ENCODE results near the gene RYR3.

Gene RYR3

DNA sequence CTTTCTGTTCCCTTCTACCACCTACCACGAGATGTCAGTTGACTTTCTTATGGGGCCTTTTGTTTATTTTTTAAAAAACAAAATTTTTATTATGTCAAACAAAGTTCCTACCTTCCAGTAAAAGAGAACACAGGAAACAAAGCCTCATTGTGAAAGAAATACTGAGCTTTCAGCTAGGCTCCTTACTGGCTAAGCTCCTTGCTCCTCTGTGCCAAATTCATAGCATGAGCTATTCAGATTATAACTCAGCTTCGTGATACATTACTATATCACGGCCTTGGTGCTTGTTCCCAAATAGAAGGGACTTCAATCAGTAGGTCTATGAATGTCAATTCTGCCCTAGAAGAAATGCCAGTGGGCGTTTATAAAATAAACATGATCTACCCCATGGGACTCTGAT lies 511.7 kb downstream of the RYR3 start:
- DNase-seq (ENCODE audit: low spot score) (no peak), FAIRE-seq (no peak)

DNA sequence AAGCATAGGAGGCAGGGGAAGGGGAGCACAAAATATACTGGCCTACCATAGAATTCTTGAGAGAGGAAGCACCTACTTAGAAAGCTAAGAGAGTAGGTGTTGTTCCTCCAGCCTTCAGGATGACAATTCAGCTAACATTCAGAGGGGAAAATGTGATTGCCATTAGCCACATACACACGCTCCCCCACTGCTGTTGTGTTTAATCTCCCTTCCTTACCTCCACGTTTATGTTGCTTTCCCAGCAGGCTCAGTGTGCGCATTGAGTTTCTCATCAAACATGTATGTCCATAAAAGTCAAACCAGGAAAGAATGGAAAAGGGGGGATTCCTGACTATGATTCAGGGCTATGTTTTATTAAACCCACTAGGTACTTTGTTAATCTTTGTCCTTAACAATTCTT lies 512.4 kb downstream of the RYR3 start:
- DNase-seq (ENCODE audit: low spot score) = no peak
- FAIRE-seq = no peak

DNA sequence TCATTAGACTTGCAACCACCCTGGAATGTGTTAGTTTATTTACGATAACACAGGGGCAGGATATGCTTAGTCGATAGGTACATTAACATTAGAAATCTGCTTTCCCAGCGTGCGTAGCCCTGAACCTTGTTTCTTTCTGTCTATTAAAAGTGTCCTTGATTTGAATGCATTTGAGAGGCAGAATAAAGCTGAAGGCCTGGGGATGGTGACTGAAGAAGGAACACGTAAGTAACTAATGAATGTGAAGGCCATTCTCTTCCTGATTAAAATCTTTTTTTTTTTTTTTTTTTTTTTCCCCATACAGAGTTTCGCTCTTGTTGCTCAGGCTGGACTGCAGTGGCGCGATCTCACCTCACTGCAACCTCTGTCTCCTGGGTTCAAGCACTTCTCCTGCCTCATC lies 514.7 kb downstream of the RYR3 start:
- FAIRE-seq (no peak), DNase-seq (ENCODE audit: low spot score) (no peak)

DNA sequence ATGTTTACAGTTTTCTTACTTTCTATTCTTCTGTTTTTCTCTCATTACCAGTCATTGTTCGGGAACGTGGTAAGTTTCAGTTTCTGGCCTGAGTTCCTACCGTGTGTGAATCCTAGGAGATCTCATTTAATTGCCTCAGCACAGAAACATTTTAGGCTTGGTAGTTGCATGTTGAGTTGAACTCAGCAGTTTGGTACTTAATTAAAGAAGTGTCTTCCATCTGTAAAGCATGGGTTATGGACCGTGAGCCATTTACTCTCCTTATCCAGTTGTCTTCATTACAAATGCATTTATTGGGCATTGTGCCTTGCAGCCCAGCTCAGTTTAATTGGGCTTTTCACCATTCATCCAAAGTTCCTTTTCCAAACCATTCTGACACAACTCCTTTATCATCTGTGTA lies 515.4 kb downstream of the RYR3 start:
- FAIRE-seq = no peak
- DNase-seq (ENCODE audit: low spot score) = no peak

DNA sequence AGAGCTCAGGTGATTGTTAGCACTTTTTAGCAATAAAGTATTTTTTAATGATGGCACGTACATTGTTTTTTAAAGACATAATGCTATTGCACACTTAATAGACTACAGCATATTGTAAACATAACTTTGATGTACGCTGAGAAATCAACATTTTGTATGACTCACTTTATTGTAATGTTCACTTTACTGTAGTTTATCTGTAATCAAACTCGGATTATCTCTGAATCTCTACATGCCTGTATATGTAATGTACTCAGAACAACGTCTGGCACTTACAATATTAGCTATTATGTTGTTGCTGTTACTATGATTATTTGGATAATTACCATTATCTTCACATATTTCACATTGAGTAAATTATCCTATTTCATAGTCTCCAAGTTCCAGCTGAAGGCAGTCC lies 519.6 kb downstream of the RYR3 start:
- FAIRE-seq (no peak), DNase-seq (ENCODE audit: low spot score) (no peak)

GRCh38 chr15:33831646-33832045 lies 520.9 kb downstream of the RYR3 start:
- FAIRE-seq (no peak), DNase-seq (ENCODE audit: low spot score) (no peak)

GRCh38 chr15:33834892-33835743 lies 524.4 kb downstream of the RYR3 start:
- DNase-seq (ENCODE audit: low spot score) = no peak
- FAIRE-seq = no peak

GRCh38 chr15:33837294-33837693 lies 526.5 kb downstream of the RYR3 start:
- DNase-seq (ENCODE audit: low spot score) (no peak), FAIRE-seq (no peak)

DNA sequence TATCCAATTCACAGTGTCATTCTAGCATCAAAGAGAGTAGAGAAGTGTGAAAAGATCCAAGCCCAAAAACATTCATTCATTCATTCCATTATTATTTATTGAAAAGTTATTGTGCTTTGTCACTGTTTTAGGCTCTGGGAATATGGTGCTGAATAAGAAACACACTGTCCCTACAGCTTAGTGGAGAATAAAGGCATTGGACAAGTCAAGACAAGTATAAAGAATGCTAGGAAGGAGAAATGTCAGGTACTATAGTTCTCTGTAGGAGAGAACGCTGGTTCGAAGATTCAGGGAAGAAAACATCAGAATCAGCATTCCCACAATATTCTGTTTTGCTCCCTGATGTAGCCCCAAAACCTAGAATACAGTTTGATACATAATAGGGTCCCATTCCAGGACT lies 528.8 kb downstream of the RYR3 start:
- FAIRE-seq = no peak
- DNase-seq (ENCODE audit: low spot score) = no peak

- no peak for FAIRE-seq
These were observed 529.8 kb downstream of the RYR3 start for GRCh38 chr15:33840615-33841014.

DNA sequence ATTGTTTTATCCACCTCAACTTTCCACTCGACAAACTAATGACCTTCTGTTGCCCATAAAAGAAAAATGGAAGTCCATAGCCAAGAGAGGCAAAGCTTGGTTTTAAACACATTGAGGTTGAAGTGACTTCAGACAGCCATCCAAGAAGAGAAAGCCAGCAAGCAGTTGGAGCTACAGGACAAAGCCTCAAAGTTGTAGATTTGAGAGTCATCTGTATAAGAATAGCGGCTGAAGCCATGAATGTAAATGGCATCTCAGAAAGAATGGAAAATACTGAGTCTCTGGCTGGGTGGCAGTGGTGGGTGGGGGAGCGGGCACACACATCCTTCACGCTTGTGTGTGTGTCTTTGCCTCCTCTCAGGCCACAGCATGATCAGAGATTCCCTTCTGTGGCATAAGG lies 533.4 kb downstream of the RYR3 start:
- DNase-seq (ENCODE audit: low spot score) (no peak), FAIRE-seq (no peak)

More at GRCh38 chr15:33840615-33841014, 529.8 kb downstream of the RYR3 start:
- no peak for DNase-seq (ENCODE audit: low spot score)

DNA sequence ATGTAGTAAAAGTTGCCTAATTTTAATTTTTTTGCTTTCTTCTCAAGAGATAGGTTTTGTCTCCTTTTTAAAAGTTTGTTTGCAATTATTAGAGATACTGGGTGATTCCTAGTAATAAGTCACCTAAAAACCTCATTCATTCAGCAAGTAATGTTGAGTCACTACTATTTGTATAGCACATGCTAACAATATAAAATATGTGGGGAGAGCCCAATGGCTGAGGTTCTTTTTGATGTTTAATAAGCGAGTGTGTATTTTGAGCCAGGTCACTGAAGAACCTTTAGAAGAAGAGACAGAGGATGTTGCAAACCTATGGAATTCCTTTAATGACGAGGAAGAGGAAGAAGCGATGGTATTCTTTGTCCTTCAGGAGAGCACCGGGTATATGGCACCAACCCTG lies 533.8 kb downstream of the RYR3 start:
- DNase-seq (ENCODE audit: low spot score) (no peak), FAIRE-seq (no peak)

DNA sequence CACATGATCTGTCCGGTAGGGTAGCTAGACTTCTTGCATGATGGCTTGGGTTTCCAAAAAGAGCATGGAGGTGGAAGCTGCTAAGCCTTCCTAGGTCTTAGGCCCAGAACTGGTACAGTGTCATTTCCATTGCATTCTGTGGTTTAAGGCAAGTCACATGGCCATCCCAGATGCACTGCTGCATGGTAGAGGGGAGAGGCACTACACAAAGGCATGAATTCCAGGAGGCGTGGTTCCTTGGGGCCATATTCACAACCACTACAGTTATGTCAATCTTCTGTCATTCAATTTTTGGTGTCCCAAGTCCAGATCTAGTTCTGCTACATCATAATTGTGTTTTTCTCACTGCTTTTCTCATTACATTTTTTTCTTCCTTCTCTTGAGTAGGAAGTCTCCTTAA lies 535.4 kb downstream of the RYR3 start:
- DNase-seq (ENCODE audit: low spot score) (no peak), FAIRE-seq (no peak)

DNA sequence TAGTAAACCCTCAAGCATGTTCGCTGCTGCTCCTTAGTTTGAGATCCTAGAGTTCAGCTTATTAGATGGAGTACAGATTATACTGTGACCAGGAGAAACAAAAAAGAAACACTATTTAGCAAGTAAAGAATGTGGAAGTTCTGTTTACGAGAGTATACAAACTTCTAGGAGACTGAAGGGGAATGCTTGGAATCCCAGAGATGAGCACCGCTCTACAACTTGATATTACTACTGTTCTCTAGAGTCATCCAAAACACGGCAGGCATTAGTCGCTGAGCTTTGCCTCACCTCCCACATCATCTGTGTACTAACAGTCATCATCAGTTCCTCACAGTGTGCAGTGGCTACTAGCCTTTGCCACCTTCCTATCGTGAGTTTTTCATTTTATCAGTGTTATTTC lies 536.1 kb downstream of the RYR3 start:
- DNase-seq (ENCODE audit: low spot score) = no peak
- no peak for FAIRE-seq

GRCh38 chr15:33848011-33848410 lies 537.2 kb downstream of the RYR3 start:
- no peak for DNase-seq (ENCODE audit: low spot score)
- FAIRE-seq = no peak

GRCh38 chr15:33851079-33851478 lies 540.3 kb downstream of the RYR3 start:
- FAIRE-seq (no peak), DNase-seq (ENCODE audit: low spot score) (no peak)

DNA sequence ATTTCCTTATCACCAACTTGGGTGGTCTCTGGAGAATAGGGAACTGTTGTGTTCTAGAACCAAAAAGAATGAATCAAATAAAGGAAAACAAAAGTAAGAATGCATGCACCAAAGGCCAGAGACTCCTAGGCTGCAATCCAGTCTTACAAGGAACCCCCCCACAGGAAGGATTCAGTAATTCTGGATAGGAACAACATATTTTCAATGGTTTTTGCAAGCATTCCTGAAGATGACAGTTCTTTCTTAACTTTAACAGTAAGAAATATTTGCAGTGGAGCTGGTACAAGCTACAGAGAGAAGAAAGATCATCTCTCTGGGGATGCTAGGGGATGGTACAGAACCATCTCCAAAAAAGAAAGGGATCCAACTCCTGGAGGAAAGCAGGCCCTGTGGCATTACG lies 541.3 kb downstream of the RYR3 start:
- no peak for FAIRE-seq

DNA sequence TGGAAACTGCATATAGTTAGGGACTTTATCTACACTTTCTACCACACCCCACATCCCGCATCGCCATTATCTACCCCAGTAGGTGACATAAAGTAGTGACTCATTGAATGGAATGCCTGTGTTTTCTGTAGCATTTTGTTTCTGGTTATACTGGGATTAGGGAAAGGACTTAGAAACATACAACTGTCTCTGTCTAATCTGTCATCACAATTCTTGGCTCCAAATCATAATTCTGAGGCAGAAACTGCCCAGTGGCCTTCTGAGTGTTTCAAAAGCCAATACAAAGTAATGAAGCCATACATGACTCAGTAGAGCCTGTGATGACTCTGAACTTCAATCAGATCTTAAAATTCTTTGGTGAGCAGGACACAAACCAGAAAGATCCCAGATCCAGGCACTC lies 541.8 kb downstream of the RYR3 start:
- FAIRE-seq = peak; percentile 17
- DNase-seq (ENCODE audit: low spot score) = peak; percentile 73

More for the DNA sequence above, 541.3 kb downstream of the RYR3 start:
- DNase-seq (ENCODE audit: low spot score) = no peak

DNA sequence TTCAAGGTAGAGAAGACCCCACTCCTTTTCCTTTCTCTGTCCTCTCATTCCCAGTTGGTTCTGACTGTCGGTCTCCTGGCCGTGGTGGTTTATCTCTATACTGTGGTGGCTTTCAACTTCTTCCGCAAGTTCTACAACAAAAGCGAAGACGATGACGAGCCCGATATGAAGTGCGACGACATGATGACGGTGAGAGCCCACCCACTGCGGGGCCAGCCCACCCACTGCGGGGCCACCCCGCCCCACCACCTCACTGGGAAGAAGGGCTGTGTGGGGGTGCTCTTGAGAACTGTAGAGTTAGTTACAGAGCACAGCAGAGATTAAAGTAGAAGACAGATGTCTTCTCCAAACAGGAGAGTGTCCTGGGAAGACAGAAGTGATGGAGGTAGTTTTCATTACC lies 547.0 kb downstream of the RYR3 start:
- DNase-seq (ENCODE audit: low spot score) (no peak), FAIRE-seq (no peak)

- DNase-seq (ENCODE audit: low spot score) = no peak
- no peak for FAIRE-seq
These were observed 548.1 kb downstream of the RYR3 start for GRCh38 chr15:33858836-33859235.

DNA sequence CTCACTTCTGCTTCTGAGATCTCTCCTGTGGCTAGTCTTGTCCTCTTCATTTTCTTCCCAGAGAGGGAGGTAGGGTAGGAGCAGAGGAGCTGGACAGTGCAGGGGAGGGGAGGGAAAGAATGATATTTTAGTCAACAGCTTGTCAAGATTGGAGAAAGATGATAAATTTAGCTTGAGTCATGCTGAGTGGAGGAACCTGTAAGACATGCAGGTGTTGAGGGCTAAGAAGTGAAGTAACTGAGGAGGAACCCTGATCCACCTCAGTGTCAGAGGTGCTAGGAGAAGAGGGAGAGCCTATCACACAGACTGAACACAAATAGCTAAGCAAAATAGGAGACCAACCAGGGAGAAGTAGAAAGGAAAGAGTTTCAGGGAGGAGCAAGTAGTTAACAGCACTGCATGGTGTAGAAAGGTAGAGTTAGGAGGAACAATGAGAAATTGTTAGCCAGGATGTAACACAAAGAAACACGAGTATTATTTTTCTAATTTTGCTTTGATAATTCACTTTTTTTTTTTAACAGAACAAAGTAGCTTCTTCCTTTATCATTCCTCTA lies 549.3 kb downstream of the RYR3 start:
- DNase-seq (ENCODE audit: low spot score) = no peak
- FAIRE-seq = no peak

DNA sequence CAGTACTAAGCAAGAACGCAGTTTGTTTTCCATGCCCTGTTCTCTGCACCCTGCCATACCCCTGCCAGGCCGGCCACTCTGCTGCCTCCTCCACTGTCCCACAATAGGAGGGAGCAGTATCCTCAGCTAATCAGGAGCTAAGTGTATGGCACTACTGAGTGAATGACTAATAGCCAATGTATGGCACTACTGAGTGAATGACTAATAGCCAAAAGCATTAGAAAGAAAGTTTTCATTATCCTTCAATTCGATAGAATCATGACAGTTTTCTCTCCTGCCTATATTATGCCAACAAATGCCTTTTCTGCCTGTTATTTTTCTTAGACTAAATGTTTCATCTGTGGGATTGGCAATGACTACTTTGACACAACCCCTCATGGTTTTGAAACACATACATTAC lies 550.0 kb downstream of the RYR3 start:
- DNase-seq (ENCODE audit: low spot score) (peak; percentile 64), FAIRE-seq (peak; percentile 84)

- DNase-seq (ENCODE audit: low spot score) = no peak
- no peak for FAIRE-seq
These were observed 553.8 kb downstream of the RYR3 start for GRCh38 chr15:33864360-33865075.
